PFSK-1 (cell line): ENCODE measurements around the gene TERF2IP.

Experiments used
- FOXP2 ChIP-seq: optimal IDR thresholded peaks from 2 replicates; pipeline ENCODE3; 2011; ENCODE audit warnings: borderline replicate concordance, control low read depth, inconsistent platforms; ENCODE audit not compliant: insufficient read depth; ENCODE audit errors: extremely low read length, extremely low read depth
- POLR2AphosphoS5 ChIP-seq: IDR thresholded peaks from 2 replicates; pipeline ENCODE4 v1.6.1; 2012; ENCODE audit warnings: low read depth, mild to moderate bottlenecking, control low read depth, low read length, moderate library complexity
- REST ChIP-seq, 2 experiments: IDR thresholded peaks; 2 replicates each; pipeline versions ENCODE4 v1.6.1 to v1.8.0; 2011 to 2012; ENCODE audit warnings: low read depth in 2 of 2, low read length in 2 of 2, control low read depth in 1 of 2, inconsistent platforms in 1 of 2, mild to moderate bottlenecking in 1 of 2, moderate library complexity in 1 of 2; ENCODE audit not compliant: insufficient read depth in 1 of 2
- SIN3A ChIP-seq: IDR thresholded peaks from 2 replicates; pipeline ENCODE4 v1.6.1; 2012; ENCODE audit warnings: mild to moderate bottlenecking, low read length, moderate library complexity, borderline replicate concordance; ENCODE audit not compliant: insufficient read depth
- TAF1 ChIP-seq: IDR thresholded peaks from 2 replicates; pipeline ENCODE4 v1.6.1; 2012; ENCODE audit warnings: low read length, control low read depth, borderline replicate concordance; ENCODE audit not compliant: insufficient read depth

The TERF2IP gene

DNA sequence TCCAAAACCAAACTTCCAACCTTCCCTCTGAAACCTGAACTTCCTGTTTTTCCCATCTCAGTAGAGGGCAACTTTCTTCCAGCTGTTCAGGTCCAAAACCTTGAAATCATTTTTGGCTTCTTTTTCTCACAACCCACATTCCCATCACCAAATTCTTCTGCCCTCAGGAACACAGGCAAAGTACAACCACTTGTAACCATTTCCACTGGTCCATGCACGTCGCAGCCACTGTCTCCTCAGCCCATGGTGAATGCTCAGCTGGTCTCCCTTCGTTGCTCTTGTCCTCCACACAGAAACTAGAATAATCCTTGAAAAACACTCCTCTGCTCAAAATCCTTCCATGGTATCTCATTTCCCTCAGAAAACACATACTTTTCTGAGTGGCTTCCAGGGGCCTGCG, 20.8 kb upstream of the TERF2IP start:
- TF ChIP-seq REST (IDR thresholded peaks at IDR 0.05; ENCODE audit: insufficient read depth in 1 of 2, low read depth in 2 of 2, low read length in 2 of 2) = no peak
- peak; percentile 20; the same call in 1 of the 2 replicates for TF ChIP-seq POLR2AphosphoS5

GRCh38 chr16:75627851-75628250, 19.7 kb upstream of the TERF2IP start:
- no peak for TF ChIP-seq REST (IDR thresholded peaks at IDR 0.05; ENCODE audit: insufficient read depth in 1 of 2, low read depth in 2 of 2, low read length in 2 of 2)
- TF ChIP-seq POLR2AphosphoS5 = no peak
- no peak for TF ChIP-seq FOXP2
- TF ChIP-seq TAF1 = no peak
- TF ChIP-seq SIN3A = no peak

- no peak for TF ChIP-seq TAF1
- TF ChIP-seq SIN3A = no peak
- no peak for TF ChIP-seq FOXP2
Observed at GRCh38 chr16:75628351-75628750, 19.2 kb upstream of the TERF2IP start.

- TF ChIP-seq SIN3A (no peak), POLR2AphosphoS5 (no peak), FOXP2 (no peak)
Observed at GRCh38 chr16:75629132-75629531, 18.4 kb upstream of the TERF2IP start.

DNA sequence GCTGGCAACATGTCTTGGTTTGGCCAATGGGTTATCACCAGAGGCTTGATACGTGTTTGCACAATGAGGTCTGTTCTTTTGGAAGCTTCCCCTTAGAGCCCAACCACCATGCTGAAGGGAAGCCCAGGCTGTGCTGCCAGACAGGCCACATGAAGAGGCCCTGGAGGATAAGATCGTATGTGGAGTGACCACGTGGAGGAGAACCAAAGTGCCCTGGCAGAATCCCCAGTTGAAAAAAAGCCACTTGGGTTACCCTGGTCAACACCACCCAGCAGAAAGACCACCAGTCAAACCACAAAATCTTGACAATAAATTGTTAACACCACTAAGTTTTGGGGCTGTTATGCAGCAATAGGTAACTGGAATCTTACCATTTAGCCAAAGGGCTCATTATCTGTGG, 17.5 kb upstream of the TERF2IP start:
- TF ChIP-seq TAF1 = no peak
- no peak for TF ChIP-seq SIN3A
- TF ChIP-seq REST (IDR thresholded peaks at IDR 0.05; ENCODE audit: insufficient read depth in 1 of 2, low read depth in 2 of 2, low read length in 2 of 2) = no peak
- TF ChIP-seq FOXP2 = no peak
- TF ChIP-seq POLR2AphosphoS5 = no peak

GRCh38 chr16:75632857-75633256, 14.7 kb upstream of the TERF2IP start:
- TF ChIP-seq POLR2AphosphoS5 (no peak), FOXP2 (no peak), SIN3A (no peak), REST (IDR thresholded peaks at IDR 0.05; ENCODE audit: insufficient read depth in 1 of 2, low read depth in 2 of 2, low read length in 2 of 2) (no peak), TAF1 (no peak)
